Measurements from ENCODE around the gene TRIM29.
A peak's percentile ranks its signal among the peaks of the same experiment; 100 is the strongest.

TRIM29 gene

DNA sequence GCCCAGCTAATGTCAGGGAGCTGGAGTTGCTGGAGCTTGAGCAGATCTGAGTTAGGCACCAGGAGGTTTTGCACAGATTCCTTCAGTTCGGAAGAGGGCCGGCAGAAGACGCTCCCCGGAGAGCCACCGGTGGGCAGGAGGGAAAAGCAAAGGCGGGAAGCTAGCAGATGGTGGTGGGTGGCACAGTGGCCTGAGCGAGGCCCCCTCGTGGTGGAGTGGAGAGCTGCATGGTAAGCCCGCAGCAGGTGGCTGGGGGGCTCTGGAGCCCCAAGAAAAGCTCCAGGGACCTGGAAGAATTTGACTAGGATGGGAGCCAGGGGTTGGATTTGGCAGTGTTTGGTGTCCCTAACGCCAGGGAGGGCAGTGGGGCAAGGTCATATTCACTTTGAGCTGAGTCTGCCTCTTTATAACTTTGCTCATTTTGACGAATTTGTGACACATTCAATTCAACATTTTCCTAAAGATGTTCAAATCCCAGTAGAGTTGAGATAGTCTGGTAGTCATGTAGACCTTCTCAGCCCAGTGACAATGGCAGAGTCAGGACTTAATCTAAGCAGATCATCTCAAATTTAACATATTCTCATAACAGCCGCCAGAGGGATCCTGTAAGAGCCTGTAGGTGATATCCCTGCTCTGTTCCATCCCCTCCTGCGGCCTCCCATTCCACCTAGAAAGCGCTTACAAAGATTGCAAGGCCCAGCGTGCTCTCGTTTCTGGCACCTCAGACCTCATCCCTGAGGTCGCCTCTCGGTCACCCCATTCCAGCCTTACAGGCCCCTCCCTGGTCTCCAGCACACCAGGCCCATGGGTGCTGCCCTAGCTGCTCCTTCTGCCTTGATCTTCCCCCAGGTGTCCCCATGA, 57.9 kb downstream of the TRIM29 start:
- H3K27me3 ChIP-seq = no peaks in the 10 kb centered on the region
- H3K36me3 ChIP-seq = no peaks in the 10 kb centered on the region
- no peaks in the 10 kb centered on the region; the same call in 1 of the 2 replicates for H3K9me3 ChIP-seq
- TF ChIP-seq CTCF (IDR thresholded peaks at IDR 0.05; ENCODE audit: low read depth, low read length) = peak; percentile 63
- no peak overlapping the region for H3K4me3 ChIP-seq (ENCODE audit: low read depth, low read length)
- peak; percentile 41 for DNase-seq
- no peaks in the 10 kb centered on the region for H3K4me1 ChIP-seq

DNA sequence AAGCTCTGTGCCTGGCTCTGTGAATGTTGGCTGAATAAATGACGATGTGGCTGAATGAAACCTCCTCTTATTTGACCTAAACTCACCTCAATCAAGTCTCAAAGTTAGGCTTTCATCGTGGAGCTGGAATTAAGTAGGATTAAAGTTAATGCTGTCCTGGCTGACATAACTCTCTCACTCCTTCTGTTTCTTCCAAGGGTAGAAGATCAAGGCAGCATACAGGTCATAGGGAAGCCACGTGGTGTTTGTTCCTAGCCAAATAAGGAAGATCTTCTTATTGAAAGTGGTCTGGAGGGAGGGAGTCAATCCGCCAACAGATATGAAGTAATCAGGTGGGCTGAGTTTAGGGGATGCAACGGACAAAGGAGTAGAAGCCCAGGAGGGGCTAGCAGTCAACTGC, 59.5 kb downstream of the TRIM29 start:
- Histone ChIP-seq H3K9me3 (no peaks in the 10 kb centered on the region; the same call in 1 of the 2 replicates), H3K27me3 (no peaks in the 10 kb centered on the region), H3K4me3 (ENCODE audit: low read depth, low read length) (no peak overlapping the region), H3K4me1 (no peaks in the 10 kb centered on the region), H3K36me3 (no peaks in the 10 kb centered on the region)
- no peak for TF ChIP-seq CTCF (IDR thresholded peaks at IDR 0.05; ENCODE audit: low read depth, low read length)
- DNase-seq = no peak

DNA sequence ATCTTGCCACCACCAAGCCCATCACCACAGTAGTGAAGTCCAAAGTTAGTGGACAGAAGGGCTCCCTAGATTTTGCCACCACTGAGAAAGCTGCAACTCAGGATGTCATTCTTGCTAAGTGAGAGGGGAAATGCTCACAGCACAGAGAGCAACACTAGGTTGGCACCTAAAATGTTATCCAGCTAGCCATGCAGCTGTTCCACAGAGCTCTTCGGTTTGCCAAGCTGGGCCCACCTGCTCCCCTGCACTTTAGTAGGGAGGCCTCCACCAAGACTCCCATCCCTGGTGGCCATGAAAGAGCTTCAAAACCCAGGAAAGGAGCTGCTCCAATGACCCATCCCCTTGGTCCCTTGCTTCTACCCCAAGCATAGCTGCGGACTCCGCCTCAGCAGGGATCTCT, 63.8 kb downstream of the TRIM29 start:
- TF ChIP-seq CTCF (IDR thresholded peaks at IDR 0.05; ENCODE audit: low read depth, low read length) = no peak
- H3K4me1 ChIP-seq = no peaks in the 10 kb centered on the region
- no peaks in the 10 kb centered on the region for H3K27me3 ChIP-seq
- DNase-seq = no peak
- no peaks in the 10 kb centered on the region for H3K9me3 ChIP-seq
- H3K36me3 ChIP-seq = no peaks in the 10 kb centered on the region
- H3K4me3 ChIP-seq (ENCODE audit: low read depth, low read length) = no peak overlapping the region

DNA sequence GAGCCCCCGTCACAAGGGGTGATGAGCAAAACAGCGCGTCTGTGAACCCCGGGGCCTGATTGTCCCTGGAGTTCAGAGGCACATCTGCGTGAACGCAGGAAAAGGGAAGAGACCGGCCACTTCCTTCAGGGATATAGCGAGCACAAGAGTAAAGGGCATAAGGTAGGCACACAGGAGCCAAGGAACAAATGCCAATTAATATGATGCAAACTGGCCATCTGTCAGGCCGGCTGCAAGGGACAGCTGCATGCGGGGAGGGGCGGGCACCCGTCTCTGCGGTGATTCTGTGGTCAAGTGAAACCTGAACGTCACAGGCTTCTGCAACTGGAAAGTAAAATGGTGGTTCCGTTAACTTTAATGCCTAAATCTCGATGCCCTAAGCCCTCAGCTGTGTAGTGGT, 64.7 kb downstream of the TRIM29 start:
- Histone ChIP-seq H3K27me3 (no peaks in the 10 kb centered on the region), H3K9me3 (no peaks in the 10 kb centered on the region), H3K36me3 (no peaks in the 10 kb centered on the region), H3K4me3 (ENCODE audit: low read depth, low read length) (no peak overlapping the region), H3K4me1 (peaks cover 6% of the 10 kb centered on the region)
- no peak for TF ChIP-seq CTCF (IDR thresholded peaks at IDR 0.05; ENCODE audit: low read depth, low read length)
- DNase-seq = no peak

GRCh38 chr11:120068114-120068573, 69.8 kb downstream of the TRIM29 start:
- Histone ChIP-seq H3K4me1 (peaks cover 12% of the 10 kb centered on the region), H3K9me3 (no peaks in the 10 kb centered on the region), H3K36me3 (no peaks in the 10 kb centered on the region), H3K4me3 (ENCODE audit: low read depth, low read length) (peak overlapping the region; percentile 39), H3K27me3 (no peaks in the 10 kb centered on the region)
- TF ChIP-seq CTCF (IDR thresholded peaks at IDR 0.05; ENCODE audit: low read depth, low read length) = no peak
- DNase-seq = peak; percentile 66

- TF ChIP-seq CTCF (IDR thresholded peaks at IDR 0.05; ENCODE audit: low read depth, low read length) = no peak
- Histone ChIP-seq H3K36me3 (no peaks in the 10 kb centered on the region), H3K4me3 (ENCODE audit: low read depth, low read length) (no peak overlapping the region), H3K27me3 (no peaks in the 10 kb centered on the region), H3K9me3 (no peaks in the 10 kb centered on the region), H3K4me1 (peaks cover 12% of the 10 kb centered on the region)
- DNase-seq = no peak
These were observed 70.3 kb downstream of the TRIM29 start for GRCh38 chr11:120067438-120068113.

All from BE2C (cell line).